HG02588 (cell line): Measurements from ENCODE around the gene TTF1.
"Not testable (repeated sequence)": the region's sequence is repeated elsewhere in the genome, so short reads cannot be mapped to it uniquely, and the experiment has no call there.

Source experiments
- ATAC-seq: cut with Tn5 transposase; IDR thresholded peaks from one replicate; pipeline ENCODE4 v1.9.1; 2021; ENCODE audit warnings: mild to moderate bottlenecking, moderate library complexity; ENCODE audit not compliant: unreplicated experiment

TTF1 gene

GRCh38 chr9:132414731-132415130, 8.1 kb upstream of the TTF1 start:
- ATAC-seq = no peak

GRCh38 chr9:132413926-132414325, 7.3 kb upstream of the TTF1 start:
- no peak for ATAC-seq

- no peak for ATAC-seq
Observed at GRCh38 chr9:132412089-132412488, 5.4 kb upstream of the TTF1 start.

- no peak for ATAC-seq
Observed at GRCh38 chr9:132411091-132411508, 4.5 kb upstream of the TTF1 start.

GRCh38 chr9:132410642-132411041, 4.0 kb upstream of the TTF1 start:
- ATAC-seq = no peak

- no peak for ATAC-seq
Observed at GRCh38 chr9:132409828-132410528, 3.3 kb upstream of the TTF1 start, which contains the start of gene CFAP77. Gene CFAP77, plus strand, starts transcription at chr9:132410211. Its CDS starts 61 bp downstream, at chr9:132410272.

GRCh38 chr9:132408521-132408920, 1.9 kb upstream of the TTF1 start:
- no peak for ATAC-seq

GRCh38 chr9:132407196-132407595, 556 bp upstream of the TTF1 start:
- ATAC-seq = no peak

GRCh38 chr9:132404228-132404881, 2.3 kb downstream of the TTF1 start:
- ATAC-seq = no peak

- no peak for ATAC-seq
Observed at GRCh38 chr9:132401824-132402223, 4.8 kb downstream of the TTF1 start.

GRCh38 chr9:132395560-132395959, 11.1 kb downstream of the TTF1 start:
- ATAC-seq = no peak

GRCh38 chr9:132391449-132391848, 15.2 kb downstream of the TTF1 start:
- ATAC-seq = no peak

- ATAC-seq = no peak
Observed at GRCh38 chr9:132390966-132391365, 15.7 kb downstream of the TTF1 start.

- no peak for ATAC-seq
Observed at GRCh38 chr9:132387133-132387532, 19.5 kb downstream of the TTF1 start.

GRCh38 chr9:132384376-132384775, 22.3 kb downstream of the TTF1 start:
- no peak for ATAC-seq

- ATAC-seq = no peak
Observed at GRCh38 chr9:132383462-132383883, 23.2 kb downstream of the TTF1 start.

GRCh38 chr9:132381966-132382541, 24.6 kb downstream of the TTF1 start:
- peak; percentile 59 for ATAC-seq

GRCh38 chr9:132378416-132378815, 28.2 kb downstream of the TTF1 start:
- ATAC-seq = not testable (repeated sequence)

- not testable (repeated sequence) for ATAC-seq
Observed at GRCh38 chr9:132377769-132378168, 28.9 kb downstream of the TTF1 start.

- ATAC-seq = no peak
Observed at GRCh38 chr9:132372177-132373095, 34.2 kb downstream of the TTF1 start.

GRCh38 chr9:132370592-132370991, 36.0 kb downstream of the TTF1 start:
- no peak for ATAC-seq
